ENCODE results near the gene KLHL6.
"Not testable (repeated sequence)": the region's sequence is repeated elsewhere in the genome, so short reads cannot be mapped to it uniquely, and the experiment has no call there.

Gene KLHL6

GRCh38 chr3:183570191-183570590, 14.7 kb upstream of the KLHL6 start:
- in situ Hi-C loops (cut with MboI; ENCODE audit: low pct_unique_long_range_greater_than_20kb, low sequenced_read_pairs), result not testable (repeated sequence)

GRCh38 chr3:183566880-183567279, 11.4 kb upstream of the KLHL6 start:
- in situ Hi-C loops (cut with MboI; ENCODE audit: low pct_unique_long_range_greater_than_20kb, low sequenced_read_pairs), result no loop called here
- DNase-seq, result no peak

More at GRCh38 chr3:183570191-183570590, 14.7 kb upstream of the KLHL6 start:
- not testable (repeated sequence) for DNase-seq

- in situ Hi-C loops (cut with MboI; ENCODE audit: low pct_unique_long_range_greater_than_20kb, low sequenced_read_pairs), result no loop called here
- peak; percentile 62 for DNase-seq
Measured at GRCh38 chr3:183564046-183564445, 8.5 kb upstream of the KLHL6 start.

GRCh38 chr3:183563536-183563874, 8.0 kb upstream of the KLHL6 start:
- in situ Hi-C loops (cut with MboI; ENCODE audit: low pct_unique_long_range_greater_than_20kb, low sequenced_read_pairs), result no loop called here
- no peak for DNase-seq

- peak; percentile 60 for DNase-seq
- in situ Hi-C loops (cut with MboI; ENCODE audit: low pct_unique_long_range_greater_than_20kb, low sequenced_read_pairs), result no loop called here
Measured at GRCh38 chr3:183560607-183561006, 5.1 kb upstream of the KLHL6 start.

- in situ Hi-C loops (cut with MboI; ENCODE audit: low pct_unique_long_range_greater_than_20kb, low sequenced_read_pairs), result no loop called here
Measured at GRCh38 chr3:183558495-183558894, 3.0 kb upstream of the KLHL6 start.

GRCh38 chr3:183556722-183557121, 1.2 kb upstream of the KLHL6 start:
- in situ Hi-C loops (cut with MboI; ENCODE audit: low pct_unique_long_range_greater_than_20kb, low sequenced_read_pairs), result no loop called here
- DNase-seq, result no peak

More at GRCh38 chr3:183558495-183558894, 3.0 kb upstream of the KLHL6 start:
- no peak for DNase-seq

- DNase-seq, result peak; percentile 42
- in situ Hi-C loops (cut with MboI; ENCODE audit: low pct_unique_long_range_greater_than_20kb, low sequenced_read_pairs), result no loop called here
Measured at GRCh38 chr3:183554377-183554776, 1.1 kb downstream of the KLHL6 start.

- in situ Hi-C loops (cut with MboI; ENCODE audit: low pct_unique_long_range_greater_than_20kb, low sequenced_read_pairs), result no loop called here
- DNase-seq, result no peak
Measured at GRCh38 chr3:183553334-183554026, 2.0 kb downstream of the KLHL6 start.

- in situ Hi-C loops (cut with MboI; ENCODE audit: low pct_unique_long_range_greater_than_20kb, low sequenced_read_pairs), result no loop called here
- DNase-seq, result no peak
Measured at GRCh38 chr3:183551930-183552329, 3.6 kb downstream of the KLHL6 start.

GRCh38 chr3:183548262-183548769, 7.2 kb downstream of the KLHL6 start:
- in situ Hi-C loops (cut with MboI; ENCODE audit: low pct_unique_long_range_greater_than_20kb, low sequenced_read_pairs), result no loop called here
- DNase-seq, result no peak

GRCh38 chr3:183546625-183547024, 8.9 kb downstream of the KLHL6 start:
- in situ Hi-C loops (cut with MboI; ENCODE audit: low pct_unique_long_range_greater_than_20kb, low sequenced_read_pairs), result no loop called here
- no peak for DNase-seq

- in situ Hi-C loops (cut with MboI; ENCODE audit: low pct_unique_long_range_greater_than_20kb, low sequenced_read_pairs), result no loop called here
- DNase-seq, result no peak
Measured at GRCh38 chr3:183545708-183546107, 9.8 kb downstream of the KLHL6 start.

GRCh38 chr3:183542355-183542754, 13.2 kb downstream of the KLHL6 start:
- in situ Hi-C loops (cut with MboI; ENCODE audit: low pct_unique_long_range_greater_than_20kb, low sequenced_read_pairs), result no loop called here
- no peak for DNase-seq

GRCh38 chr3:183541738-183542137, 13.8 kb downstream of the KLHL6 start:
- in situ Hi-C loops (cut with MboI; ENCODE audit: low pct_unique_long_range_greater_than_20kb, low sequenced_read_pairs), result no loop called here
- peak; percentile 59 for DNase-seq

- in situ Hi-C loops (cut with MboI; ENCODE audit: low pct_unique_long_range_greater_than_20kb, low sequenced_read_pairs), result no loop called here
- no peak for DNase-seq
Measured at GRCh38 chr3:183541235-183541655, 14.3 kb downstream of the KLHL6 start.

GRCh38 chr3:183540501-183541234, 14.8 kb downstream of the KLHL6 start:
- peak; percentile 50 for DNase-seq
- in situ Hi-C loops (cut with MboI; ENCODE audit: low pct_unique_long_range_greater_than_20kb, low sequenced_read_pairs), result no loop called here

GRCh38 chr3:183539811-183540210, 15.7 kb downstream of the KLHL6 start:
- in situ Hi-C loops (cut with MboI; ENCODE audit: low pct_unique_long_range_greater_than_20kb, low sequenced_read_pairs), result no loop called here
- DNase-seq, result no peak

- in situ Hi-C loops (cut with MboI; ENCODE audit: low pct_unique_long_range_greater_than_20kb, low sequenced_read_pairs), result no loop called here
- DNase-seq, result no peak
Measured at GRCh38 chr3:183538486-183538885, 17.0 kb downstream of the KLHL6 start.

GRCh38 chr3:183537295-183537730, 18.2 kb downstream of the KLHL6 start:
- DNase-seq, result peak; percentile 84

More at GRCh38 chr3:183537295-183537730, 18.2 kb downstream of the KLHL6 start:
- in situ Hi-C loops (cut with MboI; ENCODE audit: low pct_unique_long_range_greater_than_20kb, low sequenced_read_pairs), result no loop called here

Data from KBM-7 (cell line).